ENCODE results near the gene GJA3.

- no peak for TF ChIP-seq CTCF (IDR thresholded peaks at IDR 0.05)
- TF ChIP-seq EP300 (IDR thresholded peaks at IDR 0.05) = no peak
- TF ChIP-seq POLR2A (IDR thresholded peaks at IDR 0.05) = no peak
Measured at GRCh38 chr13:20151612-20152011, 9.2 kb downstream of the GJA3 start.

Measured in ovary (tissue), 3 donors.